Femur (tissue), 1 donor: ENCODE data around the gene LGALS12.
A peak's percentile ranks its signal among the peaks of the same experiment; 100 is the strongest.

Experiments used
- DNase-seq: peaks from one replicate; pipeline ENCODE4 v3.0.0-alpha.2; 2017

The LGALS12 gene

GRCh38 chr11:63505857-63506528 lies at the start of gene LGALS12:
Gene LGALS12 (plus strand): TSS chr11:63506084. CDS start chr11:63506459, 375 bp downstream.
- no peak for DNase-seq

GRCh38 chr11:63459586-63459985 lies 46.3 kb upstream of the LGALS12 start:
- DNase-seq = no peak

GRCh38 chr11:63462137-63462536 lies 43.7 kb upstream of the LGALS12 start:
- no peak for DNase-seq

- DNase-seq = no peak
Observed at GRCh38 chr11:63470311-63470710, 35.6 kb upstream of the LGALS12 start.

- DNase-seq = no peak
Observed at GRCh38 chr11:63472372-63472771, 33.5 kb upstream of the LGALS12 start.

GRCh38 chr11:63476618-63477017 lies 29.3 kb upstream of the LGALS12 start:
- DNase-seq = no peak

- peak; percentile 73 for DNase-seq
Observed at GRCh38 chr11:63478896-63479295, 27.0 kb upstream of the LGALS12 start.

GRCh38 chr11:63480039-63480438 lies 25.8 kb upstream of the LGALS12 start:
- no peak for DNase-seq

- no peak for DNase-seq
Observed at GRCh38 chr11:63485777-63486176, 20.1 kb upstream of the LGALS12 start.

GRCh38 chr11:63488789-63489188 lies 17.1 kb upstream of the LGALS12 start:
- no peak for DNase-seq

- no peak for DNase-seq
Observed at GRCh38 chr11:63489879-63490278, 16.0 kb upstream of the LGALS12 start.

- DNase-seq = peak; percentile 69
Observed at GRCh38 chr11:63490551-63491239, 15.2 kb upstream of the LGALS12 start, which contains the start of gene PLAAT5. Gene PLAAT5 (minus strand): TSS chr11:63491167. CDS start chr11:63491034, 133 bp downstream.

- DNase-seq = no peak
Observed at GRCh38 chr11:63491240-63491587, 14.7 kb upstream of the LGALS12 start.

GRCh38 chr11:63491636-63492372 lies 14.1 kb upstream of the LGALS12 start:
- DNase-seq = no peak

- no peak for DNase-seq
Observed at GRCh38 chr11:63492441-63492840, 13.4 kb upstream of the LGALS12 start.

GRCh38 chr11:63493127-63493526 lies 12.8 kb upstream of the LGALS12 start:
- DNase-seq = no peak

GRCh38 chr11:63494975-63495374 lies 10.9 kb upstream of the LGALS12 start:
- no peak for DNase-seq

GRCh38 chr11:63499874-63500273 lies 6.0 kb upstream of the LGALS12 start:
- DNase-seq = no peak

GRCh38 chr11:63501236-63501635 lies 4.6 kb upstream of the LGALS12 start:
- DNase-seq = no peak

GRCh38 chr11:63502252-63502820 lies 3.5 kb upstream of the LGALS12 start:
- DNase-seq = no peak

- no peak for DNase-seq
Observed at GRCh38 chr11:63503492-63503891, 2.4 kb upstream of the LGALS12 start.

GRCh38 chr11:63504054-63504453 lies 1.8 kb upstream of the LGALS12 start:
- no peak for DNase-seq

- no peak for DNase-seq
Observed at GRCh38 chr11:63504933-63505586, 824 bp upstream of the LGALS12 start.
